ENCODE measurements around the gene MINAR1. TPM values are rescaled to one million over a fixed set of nuclear protein-coding genes. Genes with fewer than 3 reads are reported as not detected.

MINAR1 gene
- total RNA-seq, 1 experiment from 2014 or later: 1.4 TPM

GRCh38 chr15:79432345-79433275, 474 bp downstream of the MINAR1 start (continued):
- TF ChIP-seq HMGXB4 (CRISPR knock-in tag; IDR thresholded peaks at IDR 0.05): peak; percentile 23; the same call in 1 of the 2 replicates
- no peak for TF ChIP-seq AFF4 (CRISPR knock-in tag; IDR thresholded peaks at IDR 0.05; ENCODE audit: borderline replicate concordance)
- no peak for TF ChIP-seq ZNF121 (CRISPR knock-in tag; IDR thresholded peaks at IDR 0.05)
- no peak for TF ChIP-seq RORB (CRISPR knock-in tag; IDR thresholded peaks at IDR 0.05)
- no peak for TF ChIP-seq ZNF416 (CRISPR knock-in tag; IDR thresholded peaks at IDR 0.05)
- no peak for TF ChIP-seq PREB (CRISPR knock-in tag; IDR thresholded peaks at IDR 0.05; ENCODE audit: borderline replicate concordance)
- no peak for TF ChIP-seq NR3C1 (CRISPR knock-in tag; conservative IDR thresholded peaks at IDR 0.05; ENCODE audit: low read depth)
- TF ChIP-seq GABPB1 (CRISPR knock-in tag; IDR thresholded peaks at IDR 0.05): no peak
- TF ChIP-seq E2F4 (CRISPR knock-in tag; IDR thresholded peaks at IDR 0.05; ENCODE audit: borderline replicate concordance, low read depth): peak; percentile 16; the same call in 1 of the 2 replicates
- no peak for TF ChIP-seq OVOL2 (CRISPR knock-in tag; IDR thresholded peaks at IDR 0.05; ENCODE audit: borderline replicate concordance)

- POLR2A ChIA-PET: no interaction called here
- TF ChIP-seq ERG (CRISPR knock-in tag; IDR thresholded peaks at IDR 0.05) (no peak), ETV6 (CRISPR knock-in tag; IDR thresholded peaks at IDR 0.05) (no peak), ATF2 (CRISPR knock-in tag; IDR thresholded peaks at IDR 0.05; ENCODE audit: borderline replicate concordance, low read depth) (no peak), ATF3 (CRISPR knock-in tag; conservative IDR thresholded peaks at IDR 0.05) (no peak), RELA (CRISPR knock-in tag; IDR thresholded peaks at IDR 0.05; ENCODE audit: borderline replicate concordance) (no peak), NR2C2 (CRISPR knock-in tag; IDR thresholded peaks at IDR 0.05) (no peak), TP53 (CRISPR knock-in tag; IDR thresholded peaks at IDR 0.05) (no peak), CREB1 (CRISPR knock-in tag; IDR thresholded peaks at IDR 0.05) (no peak), MXD4 (CRISPR knock-in tag; IDR thresholded peaks at IDR 0.05; ENCODE audit: borderline replicate concordance) (no peak), MAX (CRISPR knock-in tag; IDR thresholded peaks at IDR 0.05) (no peak), ESRRA (CRISPR knock-in tag; IDR thresholded peaks at IDR 0.05; ENCODE audit: borderline replicate concordance) (no peak), ZNF263 (CRISPR knock-in tag; IDR thresholded peaks at IDR 0.05; ENCODE audit: low read depth) (no peak), ZNF416 (CRISPR knock-in tag; IDR thresholded peaks at IDR 0.05) (no peak), SOX15 (CRISPR knock-in tag; IDR thresholded peaks at IDR 0.05) (no peak)
Observed at GRCh38 chr15:79433276-79433990, 1.3 kb downstream of the MINAR1 start.

More at GRCh38 chr15:79433276-79433990, 1.3 kb downstream of the MINAR1 start:
- H3K9me3 Mint-ChIP-seq: no peaks in the 10 kb centered on the region
- peaks cover 69% of the 10 kb centered on the region for H3K27me3 Mint-ChIP-seq (ENCODE audit: low read depth)
- peak overlapping the region; percentile 76 for H3K4me3 Mint-ChIP-seq
- peaks cover 49% of the 10 kb centered on the region for H3K4me1 Mint-ChIP-seq
- peak; percentile 55 for DNase-seq (ENCODE audit: low spot score)
- H3K36me3 Mint-ChIP-seq: no peaks in the 10 kb centered on the region
- peak; percentile 62 for ATAC-seq
- H3K27ac Mint-ChIP-seq: no peak overlapping the region
- CTCF ChIA-PET: interaction anchor here (0.8 to 5.9 kb wide), 8 partner anchors 10 to 420 kb away, joined by 3 to 72 read pairs (median 8); no protein-coding TSS in a partner anchor

Measured in WTC11 (cell line).